Dendritic cell treated with granulocyte-macrophage colony-stimulating factor and Interleukin-4, amounts not matched to agents 40 ng/mL and 50 ng/mL, for 4 days (primary cell): Measurements from ENCODE around the gene CPSF6.
"Not testable (repeated sequence)": the region's sequence is repeated elsewhere in the genome, so short reads cannot be mapped to it uniquely, and the experiment has no call there.

ENCODE experiments used
- H3K27ac Mint-ChIP-seq: one replicate; pipeline ENCODE4 v1.8.0; 2022; ENCODE audit warnings: mild to moderate bottlenecking, mixed read lengths
- H3K27me3 Mint-ChIP-seq: one replicate; pipeline ENCODE4 v1.8.0; 2022; ENCODE audit warnings: mild to moderate bottlenecking, mixed read lengths
- H3K36me3 Mint-ChIP-seq: one replicate; pipeline ENCODE4 v1.8.0; 2022; ENCODE audit warnings: low read depth, mixed read lengths
- H3K4me1 Mint-ChIP-seq: one replicate; pipeline ENCODE4 v1.8.0; 2022; ENCODE audit warnings: low read depth, mixed read lengths
- H3K4me3 Mint-ChIP-seq: one replicate; pipeline ENCODE4 v1.8.0; 2022; ENCODE audit warnings: mild to moderate bottlenecking, moderate library complexity, mixed read lengths
- H3K9me3 Mint-ChIP-seq: one replicate; pipeline ENCODE4 v1.8.0; 2022; ENCODE audit warnings: mixed read lengths
- intact Hi-C: fragments of 100-400 bp; cut with micrococcal nuclease; formaldehyde crosslinking; loops from one replicate; pipeline ENCODE4 v1.15.0; 2022

The CPSF6 gene

GRCh38 chr12:69241438-69242092 lies 2.2 kb downstream of the CPSF6 start:
- no peak overlapping the region for H3K4me3 Mint-ChIP-seq
- H3K27ac Mint-ChIP-seq, result no peak overlapping the region
- no peaks in the 10 kb centered on the region for H3K27me3 Mint-ChIP-seq
- intact Hi-C loops, result no loop called here
- peaks cover 16% of the 10 kb centered on the region for H3K36me3 Mint-ChIP-seq
- H3K9me3 Mint-ChIP-seq, result no peaks in the 10 kb centered on the region
- H3K4me1 Mint-ChIP-seq, result peaks cover 32% of the 10 kb centered on the region

GRCh38 chr12:69243099-69244084 lies 4.0 kb downstream of the CPSF6 start:
- Mint-ChIP-seq H3K9me3 (no peaks in the 10 kb centered on the region), H3K27me3 (no peaks in the 10 kb centered on the region)
- intact Hi-C loops, result no loop called here

GRCh38 chr12:69247268-69248018 lies 8.1 kb downstream of the CPSF6 start:
- H3K27ac Mint-ChIP-seq, result no peak overlapping the region
- H3K4me3 Mint-ChIP-seq, result no peak overlapping the region
- no peaks in the 10 kb centered on the region for H3K9me3 Mint-ChIP-seq
- H3K27me3 Mint-ChIP-seq, result no peaks in the 10 kb centered on the region
- intact Hi-C loops, result no loop called here
- H3K4me1 Mint-ChIP-seq, result peaks cover 46% of the 10 kb centered on the region
- peaks cover 17% of the 10 kb centered on the region for H3K36me3 Mint-ChIP-seq

More at GRCh38 chr12:69243099-69244084, 4.0 kb downstream of the CPSF6 start:
- H3K36me3 Mint-ChIP-seq, result peaks cover 16% of the 10 kb centered on the region
- H3K4me1 Mint-ChIP-seq, result peaks cover 43% of the 10 kb centered on the region
- no peak overlapping the region for H3K4me3 Mint-ChIP-seq
- H3K27ac Mint-ChIP-seq, result no peak overlapping the region

GRCh38 chr12:69252033-69252432 lies 12.7 kb downstream of the CPSF6 start:
- no peaks in the 10 kb centered on the region for H3K9me3 Mint-ChIP-seq
- H3K27ac Mint-ChIP-seq, result no peak overlapping the region
- H3K4me1 Mint-ChIP-seq, result peaks cover 34% of the 10 kb centered on the region
- H3K4me3 Mint-ChIP-seq, result no peak overlapping the region
- intact Hi-C loops, result loop anchor here (10.0 kb wide), 1 partner anchor 387 kb away; no protein-coding TSS in a partner anchor
- H3K36me3 Mint-ChIP-seq, result peaks cover 30% of the 10 kb centered on the region
- H3K27me3 Mint-ChIP-seq, result no peaks in the 10 kb centered on the region

GRCh38 chr12:69254046-69254445 lies 14.7 kb downstream of the CPSF6 start:
- no peaks in the 10 kb centered on the region for H3K9me3 Mint-ChIP-seq
- intact Hi-C loops, result loop anchor here (1.0 to 10.0 kb wide), 2 partner anchors 100 to 389 kb away; no protein-coding TSS in a partner anchor
- H3K27me3 Mint-ChIP-seq, result no peaks in the 10 kb centered on the region
- H3K36me3 Mint-ChIP-seq, result peaks cover 47% of the 10 kb centered on the region
- no peak overlapping the region for H3K4me3 Mint-ChIP-seq
- H3K4me1 Mint-ChIP-seq, result peaks cover 27% of the 10 kb centered on the region
- no peak overlapping the region for H3K27ac Mint-ChIP-seq

- peaks cover 55% of the 10 kb centered on the region for H3K36me3 Mint-ChIP-seq
- no peak overlapping the region for H3K4me3 Mint-ChIP-seq
- no peaks in the 10 kb centered on the region for H3K9me3 Mint-ChIP-seq
- H3K4me1 Mint-ChIP-seq, result peaks cover 20% of the 10 kb centered on the region
- intact Hi-C loops, result loop anchor here (1.0 to 10.0 kb wide), 2 partner anchors 101 to 390 kb away; no protein-coding TSS in a partner anchor
- no peak overlapping the region for H3K27ac Mint-ChIP-seq
- no peaks in the 10 kb centered on the region for H3K27me3 Mint-ChIP-seq
These were observed 15.5 kb downstream of the CPSF6 start for GRCh38 chr12:69254862-69255261.

- Mint-ChIP-seq H3K27ac (no peak overlapping the region), H3K4me3 (no peak overlapping the region), H3K9me3 (no peaks in the 10 kb centered on the region), H3K4me1 (peaks cover 13% of the 10 kb centered on the region), H3K36me3 (peaks cover 76% of the 10 kb centered on the region), H3K27me3 (no peaks in the 10 kb centered on the region)
- intact Hi-C loops, result loop anchor here (10.0 kb wide), 1 partner anchor 394 kb away; no protein-coding TSS in a partner anchor
These were observed 19.3 kb downstream of the CPSF6 start for GRCh38 chr12:69258655-69259054.

- H3K4me1 Mint-ChIP-seq, result peaks cover 4% of the 10 kb centered on the region
- H3K9me3 Mint-ChIP-seq, result no peaks in the 10 kb centered on the region
- peaks cover 71% of the 10 kb centered on the region for H3K36me3 Mint-ChIP-seq
- no peaks in the 10 kb centered on the region for H3K27me3 Mint-ChIP-seq
- no peak overlapping the region for H3K4me3 Mint-ChIP-seq
- H3K27ac Mint-ChIP-seq, result no peak overlapping the region
- intact Hi-C loops, result no loop called here
These were observed 23.1 kb downstream of the CPSF6 start for GRCh38 chr12:69262264-69262974.

- Mint-ChIP-seq H3K4me3 (no peak overlapping the region), H3K27me3 (no peaks in the 10 kb centered on the region), H3K36me3 (peaks cover 49% of the 10 kb centered on the region), H3K27ac (no peak overlapping the region), H3K9me3 (no peaks in the 10 kb centered on the region), H3K4me1 (peaks cover 4% of the 10 kb centered on the region)
- intact Hi-C loops, result no loop called here
These were observed 25.8 kb downstream of the CPSF6 start for GRCh38 chr12:69265205-69265604.

- H3K27me3 Mint-ChIP-seq, H3K4me3 Mint-ChIP-seq, intact Hi-C loops, H3K4me1 Mint-ChIP-seq, H3K9me3 Mint-ChIP-seq, H3K27ac Mint-ChIP-seq: not testable (repeated sequence)
- peaks cover 45% of the 10 kb centered on the region for H3K36me3 Mint-ChIP-seq
These were observed 26.3 kb downstream of the CPSF6 start for GRCh38 chr12:69265633-69266032.

- Mint-ChIP-seq H3K4me3 (no peak overlapping the region), H3K9me3 (no peaks in the 10 kb centered on the region), H3K36me3 (peaks cover 40% of the 10 kb centered on the region), H3K27me3 (no peaks in the 10 kb centered on the region), H3K4me1 (peaks cover 4% of the 10 kb centered on the region), H3K27ac (no peak overlapping the region)
- intact Hi-C loops, result no loop called here
These were observed 26.8 kb downstream of the CPSF6 start for GRCh38 chr12:69266036-69266635.

GRCh38 chr12:69269736-69270135 lies 30.4 kb downstream of the CPSF6 start:
- Mint-ChIP-seq H3K27ac (no peak overlapping the region), H3K4me1 (peaks cover 6% of the 10 kb centered on the region), H3K4me3 (no peak overlapping the region), H3K27me3 (no peaks in the 10 kb centered on the region), H3K36me3 (peaks cover 31% of the 10 kb centered on the region), H3K9me3 (no peaks in the 10 kb centered on the region)
- intact Hi-C loops, result no loop called here

- peaks cover 14% of the 10 kb centered on the region for H3K36me3 Mint-ChIP-seq
- no peak overlapping the region for H3K27ac Mint-ChIP-seq
- intact Hi-C loops, result no loop called here
These were observed 33.1 kb downstream of the CPSF6 start for GRCh38 chr12:69272511-69272910.

More at GRCh38 chr12:69272511-69272910, 33.1 kb downstream of the CPSF6 start:
- Mint-ChIP-seq H3K4me1 (peaks cover 13% of the 10 kb centered on the region), H3K4me3 (no peak overlapping the region), H3K27me3 (no peaks in the 10 kb centered on the region), H3K9me3 (no peaks in the 10 kb centered on the region)
